CD4-positive, alpha-beta T cell treated with Interleukin-6 for 4 hours (primary cell): Measurements from ENCODE around the gene WTIP.
"Not testable (repeated sequence)": the region's sequence is repeated elsewhere in the genome, so short reads cannot be mapped to it uniquely, and the experiment has no call there.

Experiments
- DNase-seq: peaks from one replicate; pipeline ENCODE4 v3.0.0-alpha.2; 2020; ENCODE audit warnings: mixed read lengths

WTIP gene

DNA sequence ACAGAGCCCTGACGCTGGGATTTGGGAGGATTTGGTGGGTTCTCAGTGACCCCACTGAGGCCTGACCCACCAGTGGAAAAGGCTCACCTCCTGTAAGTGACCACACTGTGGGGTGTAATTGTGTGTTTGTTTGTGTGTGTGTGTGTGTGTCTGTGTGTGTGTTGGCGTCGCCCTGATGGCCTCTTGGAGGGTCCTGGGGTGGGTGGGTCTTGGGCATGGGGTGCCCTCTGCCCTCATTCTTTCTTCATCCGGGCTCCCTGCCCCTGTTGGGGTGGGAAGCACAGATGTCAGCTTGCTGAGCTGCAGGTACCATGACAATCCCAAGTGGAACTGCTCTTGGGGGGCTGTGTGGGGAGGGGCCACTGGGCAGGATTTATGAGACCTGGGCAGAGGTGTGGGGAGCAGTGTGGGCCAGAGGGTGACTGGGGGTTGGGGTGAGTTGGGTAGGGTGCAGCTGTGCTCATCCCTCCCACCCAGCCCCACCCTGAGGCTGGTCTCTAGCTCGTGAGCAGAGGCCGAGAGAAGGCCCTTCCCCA lies 22.8 kb downstream of the WTIP start:
- DNase-seq = no peak

DNA sequence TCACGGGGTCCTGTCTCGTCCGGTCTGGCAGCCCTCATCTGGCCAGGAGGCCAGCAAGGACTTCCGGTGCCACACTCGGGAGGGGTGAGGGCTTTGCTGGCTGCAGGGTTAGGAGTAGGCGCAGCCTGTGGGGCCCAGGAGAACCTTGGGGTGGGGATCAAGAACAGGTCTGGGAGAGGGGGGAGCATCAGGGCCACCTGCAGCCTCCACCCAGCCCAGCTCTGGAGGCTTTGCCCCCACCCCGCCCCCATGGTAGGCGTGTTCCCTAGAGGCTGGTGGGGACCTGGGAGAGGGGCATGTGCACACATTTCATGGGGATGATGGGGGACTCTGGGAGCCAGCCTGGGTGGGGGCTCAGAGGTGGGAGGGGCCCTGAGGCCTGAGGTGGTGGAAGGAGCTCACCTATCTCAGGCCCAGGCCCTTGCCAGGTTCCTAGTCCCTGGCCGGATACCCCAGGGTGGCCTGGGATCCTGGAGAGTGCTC lies 23.3 kb downstream of the WTIP start:
- DNase-seq = no peak

DNA sequence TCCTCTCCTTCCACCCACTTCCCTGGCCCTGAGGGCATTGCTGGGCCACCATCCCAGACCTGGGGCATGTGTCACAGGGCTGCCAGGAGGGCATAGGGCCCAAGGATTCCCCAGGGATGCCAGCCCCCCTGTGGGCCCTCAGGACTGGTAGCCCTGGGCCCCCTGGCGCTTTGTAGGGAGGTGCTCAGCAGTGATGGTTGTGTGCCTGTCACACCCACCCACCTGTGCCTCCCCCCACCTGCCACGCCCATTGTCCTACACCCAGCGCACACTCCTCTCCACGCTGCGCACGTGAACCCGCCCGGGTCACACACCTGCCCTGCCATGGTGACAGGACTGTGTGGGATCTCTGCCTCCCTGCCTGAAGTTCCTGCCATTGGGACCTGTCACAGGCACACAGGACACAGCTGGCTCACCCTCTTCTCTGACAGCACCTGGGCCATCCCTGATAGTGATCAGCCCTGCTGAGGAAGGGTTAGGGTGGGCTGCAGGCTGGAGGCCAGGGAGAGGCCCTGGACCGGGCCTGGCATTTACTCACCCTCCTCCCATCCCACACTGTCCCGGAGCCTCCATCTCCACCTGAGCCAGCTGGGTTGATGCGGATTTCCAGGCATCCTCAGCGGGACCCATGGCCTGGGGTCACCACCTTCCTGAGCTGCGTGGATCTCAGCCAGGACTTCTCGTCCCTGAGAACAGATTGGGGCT lies 23.9 kb downstream of the WTIP start:
- DNase-seq = no peak

DNA sequence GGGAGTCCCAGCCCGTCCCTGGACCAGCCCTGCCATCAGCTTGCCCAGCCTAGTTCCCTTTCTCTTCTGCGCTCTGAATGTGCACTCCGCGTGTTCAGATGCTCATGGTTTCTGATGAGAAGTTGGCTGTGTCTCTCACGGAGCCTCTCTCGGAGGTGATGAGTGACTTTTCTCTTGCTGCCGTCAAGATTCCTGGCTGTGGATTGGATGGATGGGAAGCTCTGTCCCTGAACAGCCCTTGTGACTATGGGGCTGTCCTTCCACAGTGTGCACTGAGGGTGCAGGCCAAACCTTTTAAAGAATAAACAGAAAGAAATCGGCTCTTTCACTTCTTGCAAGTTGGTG lies 24.4 kb downstream of the WTIP start:
- no peak for DNase-seq

DNA sequence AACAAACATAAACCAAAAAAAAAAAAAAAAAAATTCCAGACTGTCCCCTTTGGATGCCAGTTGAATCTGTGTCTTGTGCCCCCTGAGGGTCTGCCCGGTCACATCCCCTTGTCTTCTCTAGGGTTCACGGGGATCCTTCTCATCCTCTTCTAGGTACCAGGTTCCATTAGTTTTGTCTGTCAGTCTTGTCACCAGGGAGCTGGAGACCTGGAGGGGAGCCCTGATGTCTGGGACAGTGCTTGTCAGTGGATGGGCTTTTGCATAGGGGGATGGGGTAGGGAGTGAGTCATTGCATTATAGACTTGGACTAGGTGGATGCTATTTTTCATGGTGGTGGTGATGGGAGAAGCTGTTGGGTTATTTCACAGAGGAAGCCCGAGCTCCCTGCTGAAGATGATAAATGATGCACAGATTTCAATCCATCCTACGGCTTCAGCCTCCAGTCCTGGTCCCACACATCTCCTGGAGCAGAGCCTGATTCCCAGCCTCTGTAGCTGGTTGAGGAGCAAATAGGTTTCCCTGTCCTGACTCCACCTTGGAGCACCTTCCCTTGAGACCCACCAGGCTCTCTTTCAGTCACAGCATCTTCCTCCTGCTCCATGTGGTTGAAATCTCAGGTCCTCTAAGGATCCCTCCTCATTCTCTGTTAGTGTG lies 26.0 kb downstream of the WTIP start:
- no peak for DNase-seq

DNA sequence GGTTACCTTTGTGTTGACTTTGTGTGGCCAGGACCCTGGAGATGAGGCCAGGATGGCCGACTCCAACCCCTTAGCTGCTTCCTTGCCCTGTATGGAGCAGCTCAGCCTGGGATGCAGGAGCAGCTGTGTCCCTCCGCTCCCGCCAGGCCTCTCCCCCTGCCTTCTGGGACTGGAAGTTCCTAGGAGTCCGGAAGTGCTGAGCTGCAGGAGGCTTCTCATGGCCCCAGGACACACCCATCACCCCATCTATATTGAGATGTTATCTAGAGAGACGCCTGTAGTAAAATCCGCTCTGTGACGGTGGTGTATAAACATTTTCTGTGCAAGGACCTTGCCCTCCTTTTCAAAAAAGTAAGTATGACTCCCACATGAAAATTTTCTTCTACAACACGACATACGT lies 27.0 kb downstream of the WTIP start:
- no peak for DNase-seq

DNA sequence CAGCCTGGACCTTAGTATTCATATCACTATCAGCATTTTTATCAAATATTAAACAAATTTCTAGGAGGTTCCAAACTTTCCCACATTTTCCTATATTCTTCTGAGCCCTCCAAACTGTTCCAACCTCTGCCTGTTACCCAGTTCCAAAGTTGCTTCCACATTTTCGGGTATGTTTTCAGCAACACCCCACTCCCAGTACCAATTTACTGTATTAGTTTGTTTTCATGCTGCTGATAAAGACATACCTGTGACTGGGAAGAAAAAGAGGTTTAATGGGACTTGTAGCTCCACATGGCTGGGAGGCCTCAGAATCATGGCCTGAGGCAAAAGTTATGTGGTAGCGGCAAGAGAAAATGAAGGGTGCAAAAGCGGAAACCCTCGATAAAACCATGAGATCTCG lies 29.3 kb downstream of the WTIP start:
- not testable (repeated sequence) for DNase-seq

DNA sequence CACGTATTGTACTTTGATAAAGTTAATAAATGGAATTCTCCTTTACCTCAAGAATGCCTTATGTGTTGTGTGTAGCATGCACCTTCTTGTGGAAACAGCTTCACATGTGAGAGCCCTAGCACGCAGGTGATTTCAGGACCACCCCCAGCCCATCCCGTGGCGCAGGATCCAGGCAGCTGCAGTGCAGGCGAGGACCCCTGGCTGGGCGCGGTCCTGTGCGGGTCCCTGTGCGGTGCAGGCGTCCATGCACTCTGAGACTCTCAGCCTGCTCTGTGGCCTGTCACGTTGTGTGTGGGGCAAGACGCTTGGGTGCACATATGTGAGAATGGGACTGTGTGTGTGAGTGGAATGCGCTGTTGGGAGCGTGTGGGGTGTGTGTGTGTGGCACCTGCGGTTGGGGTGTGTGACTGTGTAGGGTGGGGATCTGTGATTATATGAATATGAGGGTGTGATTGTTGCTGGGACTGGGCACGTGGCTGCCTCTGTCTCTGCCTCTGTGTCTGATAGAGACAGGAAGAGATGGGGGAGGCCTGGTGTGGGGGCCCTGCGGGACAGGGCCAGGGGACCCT lies 30.8 kb downstream of the WTIP start:
- no peak for DNase-seq

DNA sequence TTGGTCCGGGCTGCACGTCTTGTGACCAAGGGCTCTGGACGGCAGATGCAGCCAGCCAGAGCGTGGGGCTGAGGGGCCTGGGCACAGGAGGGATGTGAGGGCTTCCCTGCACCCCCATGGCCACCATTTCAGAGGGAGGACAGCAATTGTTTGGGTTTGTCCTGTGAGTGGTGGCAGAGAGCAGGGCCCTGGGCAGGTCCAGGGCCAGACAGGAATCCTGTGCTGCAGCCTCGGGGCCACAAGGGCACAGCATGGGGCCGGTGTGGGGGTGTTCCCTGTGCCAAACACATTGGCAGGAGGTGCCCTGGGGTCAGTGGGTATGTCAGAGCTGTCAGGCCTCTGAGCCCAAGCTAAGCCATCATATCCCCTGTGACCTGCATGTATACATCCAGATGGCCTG lies 32.2 kb downstream of the WTIP start:
- no peak for DNase-seq

DNA sequence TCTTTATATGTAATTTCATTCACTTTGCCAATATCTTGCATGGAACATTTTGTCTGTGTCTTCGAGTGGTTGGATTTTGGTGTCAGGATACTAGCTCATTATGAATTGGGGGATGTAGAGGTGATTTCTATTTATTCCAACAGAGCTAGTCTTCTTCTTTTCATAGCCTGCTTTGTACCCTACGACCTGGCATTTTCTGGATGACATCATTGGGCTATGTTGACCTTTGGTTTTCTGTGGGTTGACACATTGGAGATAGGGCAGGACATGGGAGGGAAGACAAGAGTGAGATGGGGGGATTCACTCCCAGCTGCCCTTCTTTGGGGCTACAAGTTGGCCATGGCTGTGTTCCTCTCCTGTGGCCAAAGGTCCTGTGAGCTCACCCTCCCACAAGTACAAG lies 38.0 kb downstream of the WTIP start:
- no peak for DNase-seq

DNA sequence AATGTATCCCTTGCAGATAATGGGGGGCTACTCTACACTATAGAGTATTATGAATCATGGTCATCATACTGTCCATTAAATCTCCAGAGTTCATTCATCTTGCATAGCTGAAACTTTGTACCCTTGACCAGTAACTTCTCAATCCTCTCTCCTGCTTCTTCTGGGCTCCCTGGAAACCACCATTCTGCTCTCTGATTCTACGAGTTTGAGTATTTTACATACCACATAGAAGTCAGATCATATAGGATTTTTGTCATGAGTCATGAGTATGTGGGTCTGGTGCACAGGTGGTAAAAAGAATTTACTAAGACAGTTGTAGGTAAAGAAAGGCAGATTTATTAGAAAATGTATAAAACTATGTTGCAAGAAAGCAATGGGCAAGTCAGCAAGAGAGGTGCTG lies 41.9 kb downstream of the WTIP start:
- DNase-seq = no peak

DNA sequence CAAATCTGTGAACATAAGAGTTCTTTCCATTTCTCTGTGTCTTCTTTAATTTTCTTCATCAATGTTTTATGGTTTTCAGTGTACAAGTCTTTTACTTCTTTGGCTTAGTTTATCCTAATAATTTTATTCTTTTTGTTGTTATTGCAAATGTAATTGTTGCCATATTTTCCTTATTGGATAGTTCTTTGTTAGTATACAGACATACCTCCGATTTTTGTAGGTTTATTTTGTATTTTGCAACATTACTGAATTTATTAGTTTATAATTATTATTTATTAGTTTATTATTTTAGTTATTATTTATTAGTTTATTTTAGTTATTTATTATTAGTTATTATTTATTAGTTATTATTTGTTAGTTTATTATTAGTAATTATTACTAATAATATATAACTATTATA lies 43.4 kb downstream of the WTIP start:
- no peak for DNase-seq

DNA sequence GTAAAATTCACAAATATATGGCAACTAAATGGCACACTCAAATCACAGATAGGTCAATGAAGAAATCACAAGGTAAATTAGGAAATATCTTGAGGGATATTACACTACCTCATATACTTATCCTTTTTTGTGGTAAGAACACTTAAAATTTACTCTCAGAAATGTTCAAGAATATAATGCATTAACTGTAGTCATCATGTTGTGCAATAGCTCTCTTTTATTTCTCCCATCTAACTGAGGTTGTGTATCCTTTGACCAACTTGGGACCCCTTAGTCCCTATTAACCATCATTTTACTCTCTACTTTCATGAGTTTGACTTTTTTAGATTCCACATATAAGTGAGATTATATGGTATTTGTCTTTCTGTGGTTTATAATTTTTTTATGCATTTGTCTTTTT lies 52.6 kb downstream of the WTIP start:
- no peak for DNase-seq

DNA sequence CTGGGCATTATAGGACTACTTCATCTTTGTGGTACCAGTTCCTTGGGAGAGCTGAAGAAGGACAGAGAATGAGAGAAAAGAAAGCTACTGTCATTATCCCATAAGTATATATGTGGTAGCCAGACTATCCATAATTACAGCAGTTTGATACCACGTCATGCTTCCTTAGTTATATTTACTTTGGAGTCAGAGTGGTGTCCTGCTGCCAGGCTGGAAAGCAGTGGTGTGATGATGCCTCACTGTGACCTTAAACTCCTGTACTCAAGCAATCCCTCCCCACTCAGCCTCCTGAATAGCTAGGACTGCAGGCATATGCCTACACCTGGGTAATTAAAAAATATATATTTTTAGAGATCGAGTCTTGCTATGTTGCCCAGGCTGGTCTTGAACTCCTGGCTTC lies 57.8 kb downstream of the WTIP start:
- DNase-seq = no peak

DNA sequence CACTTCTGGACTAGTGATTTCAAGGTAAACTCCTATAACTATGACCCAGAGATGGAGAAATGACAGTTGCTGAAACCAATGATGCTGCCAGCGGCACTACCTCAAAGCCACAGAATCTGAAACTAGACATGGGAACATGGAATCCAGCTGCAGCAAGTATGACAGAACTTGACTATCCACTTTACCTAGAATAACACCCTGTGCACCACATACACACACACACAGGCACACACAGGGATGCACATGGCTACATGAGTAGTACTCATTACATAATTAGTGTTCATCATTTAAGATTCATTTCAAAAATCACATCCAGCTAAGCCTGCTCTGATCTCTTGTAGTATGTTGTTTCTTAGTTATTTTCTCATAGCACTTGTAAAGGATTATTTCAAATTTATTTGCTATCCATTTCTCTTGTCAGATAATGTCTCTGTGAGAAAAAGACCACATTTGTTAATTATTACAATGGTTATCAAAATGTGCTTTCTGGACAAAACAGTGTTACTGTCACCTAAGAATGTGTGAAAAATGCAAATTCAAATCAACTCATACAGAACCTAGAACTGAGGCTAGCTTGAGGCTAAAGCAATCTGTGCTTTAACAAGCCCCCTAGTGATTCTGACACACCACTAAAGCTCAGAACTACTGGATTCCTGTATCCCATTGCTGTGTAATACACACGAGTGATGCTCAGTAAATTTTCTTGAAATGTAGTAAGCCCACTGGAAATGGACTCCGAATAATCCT lies 59.4 kb downstream of the WTIP start:
- no peak for DNase-seq

DNA sequence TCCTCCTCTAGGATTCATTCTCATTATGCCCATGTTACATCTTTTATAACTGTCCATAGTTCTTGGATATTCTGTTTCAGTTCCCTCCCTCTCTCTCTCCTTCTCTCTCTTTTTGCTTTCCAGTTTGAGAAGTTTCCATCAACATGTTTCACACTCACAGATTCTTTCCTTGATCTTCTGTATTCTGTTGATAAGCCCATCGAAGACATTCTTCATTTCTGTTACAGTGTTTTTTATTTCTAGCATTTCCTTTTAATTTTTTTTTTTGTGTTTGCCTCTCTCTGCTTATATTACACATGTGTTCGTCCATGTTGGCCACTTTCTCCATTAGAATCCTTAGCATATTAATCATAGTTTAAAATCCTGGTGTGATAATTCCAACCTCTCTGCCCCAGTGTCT lies 68.3 kb downstream of the WTIP start:
- no peak for DNase-seq

DNA sequence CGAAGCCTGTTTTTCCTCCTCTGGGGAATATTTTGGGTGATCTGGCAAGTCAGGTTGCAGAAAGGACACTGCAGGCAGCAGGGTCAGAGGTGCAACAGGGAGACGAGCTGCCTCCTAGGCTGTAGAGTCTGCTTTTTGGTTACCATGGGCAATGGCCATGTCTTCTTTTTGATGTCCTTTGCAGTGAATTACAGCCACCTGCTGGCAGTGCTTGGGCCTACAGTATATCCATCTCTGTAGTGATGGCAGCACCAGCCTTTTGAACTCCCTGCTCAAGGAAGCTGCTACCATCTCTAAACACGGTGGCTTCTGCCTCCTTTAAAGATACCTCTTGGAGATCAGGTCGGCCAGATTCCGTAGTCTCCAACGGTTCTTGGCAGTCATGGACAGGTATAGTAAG lies 73.9 kb downstream of the WTIP start:
- DNase-seq = no peak

DNA sequence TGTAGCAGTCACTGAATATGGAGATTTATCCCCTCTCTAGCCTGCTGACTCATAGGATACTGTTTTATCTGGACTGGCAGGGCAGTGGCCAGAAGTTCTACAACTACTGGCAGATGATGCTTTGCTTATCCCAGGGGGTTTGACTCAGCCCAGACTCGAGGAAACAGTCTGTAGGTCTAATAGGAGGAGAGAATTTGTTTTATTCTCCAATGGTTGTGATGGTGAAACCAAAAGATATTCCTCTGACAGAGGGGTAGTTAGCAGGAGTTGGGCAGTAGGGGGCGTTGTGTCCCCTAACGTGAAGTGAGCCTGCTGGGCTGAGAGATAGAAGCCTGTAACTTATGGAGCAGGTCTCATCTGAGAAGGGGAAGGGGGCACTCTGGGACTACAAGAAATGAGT lies 74.9 kb downstream of the WTIP start:
- no peak for DNase-seq

DNA sequence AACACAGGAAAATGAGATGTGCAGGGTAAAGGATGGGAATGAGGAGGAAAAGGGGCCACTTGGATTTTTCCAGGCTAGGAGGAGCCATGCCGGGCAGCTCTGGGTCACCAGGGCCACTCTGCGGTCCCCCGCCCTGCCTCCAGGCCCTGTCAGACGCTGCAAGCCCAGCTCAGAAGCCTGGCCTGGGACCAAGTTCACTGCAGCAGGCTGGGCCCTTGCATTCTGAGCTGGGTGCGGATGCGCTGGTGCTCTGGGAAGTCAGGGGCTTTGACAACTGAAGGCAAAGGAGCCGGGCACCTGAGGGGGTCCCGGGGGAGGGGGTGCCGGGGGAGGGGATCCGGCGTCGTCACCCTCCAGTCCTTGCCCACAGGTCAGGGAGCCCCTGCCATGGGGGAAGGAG lies 77.5 kb downstream of the WTIP start:
- DNase-seq = no peak

DNA sequence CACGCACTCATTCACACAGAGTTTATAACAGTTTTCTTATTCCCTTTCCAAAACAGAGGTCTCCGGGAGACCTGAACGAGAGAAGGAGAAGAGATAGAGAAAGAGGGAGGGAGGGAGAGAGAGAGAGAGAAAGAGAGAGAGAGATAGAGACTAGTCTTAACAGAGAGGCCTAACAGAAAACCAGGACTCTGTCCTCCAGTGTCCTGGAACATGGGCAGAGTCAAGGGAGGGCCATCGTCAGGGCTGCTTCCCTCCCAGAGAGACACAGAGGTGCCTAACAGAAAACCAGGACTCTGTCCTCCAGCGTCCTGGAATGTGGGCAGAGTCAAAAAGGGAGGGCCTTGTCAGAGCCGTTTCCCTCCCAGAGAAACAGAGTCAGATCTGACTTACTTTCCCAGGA lies 78.7 kb downstream of the WTIP start:
- DNase-seq = no peak
